MCF 10A (cell line): ENCODE results near the gene ADGB. TPM values are rescaled to one million over a fixed set of nuclear protein-coding genes. Genes with fewer than 3 reads are reported as not detected.

Experiments used
- BruUV-seq: library from RNA; stranded (reverse); fragments of 400-500 nt; replicated peaks from 2 replicates; lab custom pipeline; 2021; lab: Mats Ljungman, UMichigan
- CTCF ChIA-PET: fragments of 300-600 bp; sonication (Branson Sonifier 250); formaldehyde crosslinking; extraction: SDS; loops from one replicate; lab custom pipeline; 2021; ENCODE audit warnings: antibody characterized with exemption, inconsistent platforms; lab: Yijun Ruan, JAX
- POLR2A ChIA-PET: fragments of 300-600, 350-650 bp; sonication (Branson Sonifier 250); formaldehyde crosslinking; extraction: SDS; loops from one replicate; lab custom pipeline; 2020; ENCODE audit warnings: antibody characterized with exemption, inconsistent platforms; lab: Yijun Ruan, JAX
- DNase-seq: peaks from one replicate; pipeline ENCODE4 v3.0.0-alpha.2; 2018; ENCODE audit not compliant: unreplicated experiment
- H3K27ac Mint-ChIP-seq: one replicate; pipeline ENCODE4 v1.8.0; 2022; ENCODE audit warnings: mild to moderate bottlenecking, low read depth, mixed read lengths; ENCODE audit not compliant: unreplicated experiment
- H3K27me3 Mint-ChIP-seq: one replicate; pipeline ENCODE4 v1.8.0; 2022; ENCODE audit warnings: mixed read lengths; ENCODE audit not compliant: insufficient read depth, unreplicated experiment
- H3K36me3 Mint-ChIP-seq: one replicate; pipeline ENCODE4 v1.8.0; 2022; ENCODE audit warnings: mild to moderate bottlenecking, moderate library complexity, mixed read lengths; ENCODE audit not compliant: insufficient read depth, unreplicated experiment
- H3K4me1 Mint-ChIP-seq: one replicate; pipeline ENCODE4 v1.8.0; 2022; ENCODE audit warnings: mixed read lengths; ENCODE audit not compliant: insufficient read depth, unreplicated experiment
- H3K4me3 Mint-ChIP-seq: one replicate; pipeline ENCODE4 v1.8.0; 2022; ENCODE audit warnings: mild to moderate bottlenecking, moderate library complexity, mixed read lengths; ENCODE audit not compliant: unreplicated experiment
- H3K9me3 Mint-ChIP-seq: one replicate; pipeline ENCODE4 v1.8.0; 2022; ENCODE audit warnings: mixed read lengths; ENCODE audit not compliant: unreplicated experiment
- CTCF ChIP-seq: fragments of 200-600 bp; IDR thresholded peaks from one replicate; pipeline ENCODE4 v1.8.0; 2022; ENCODE audit warnings: antibody characterized with exemption, mild to moderate bottlenecking; ENCODE audit not compliant: unreplicated experiment
- intact Hi-C: fragments of 100-400 bp; cut with micrococcal nuclease; formaldehyde crosslinking; loops from 2 replicates; pipeline ENCODE4 v1.14.1; 2022
- total RNA-seq: library from RNA; stranded (reverse); gene quantifications from 2 replicates; pipeline ENCODE4 v1.2.3, GENCODE V29; 2022

Gene ADGB
- total RNA-seq, 1 experiment from 2014 or later = not detected

DNA sequence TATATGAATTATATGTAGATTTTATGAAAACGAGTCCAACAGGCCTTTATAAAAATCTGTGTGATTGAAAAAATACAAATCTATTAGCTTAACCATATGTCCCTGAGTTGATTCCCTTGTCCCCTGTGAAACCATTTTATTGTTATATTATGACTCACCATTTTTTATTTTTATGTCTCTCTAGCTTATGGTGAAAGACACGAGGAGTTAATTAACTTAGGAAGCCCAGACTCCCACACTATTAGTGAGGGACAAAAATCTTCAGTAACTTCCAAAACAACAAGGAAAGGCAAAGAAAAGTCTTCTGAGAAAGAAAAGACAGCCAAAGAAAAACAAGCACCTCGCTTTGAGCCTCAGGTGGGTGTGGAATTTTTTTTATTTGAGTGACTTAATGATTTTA lies 183.1 kb downstream of the ADGB start:
- no peaks in the 10 kb centered on the region for H3K36me3 Mint-ChIP-seq
- BruUV-seq = no TSS peak
- ChIA-PET CTCF (interaction anchor here (0.5 to 0.6 kb wide), 2 partner anchors 68 to 440 kb away, joined by 5 to 7 read pairs; no protein-coding TSS in a partner anchor), POLR2A (no interaction called here)
- no peak for TF ChIP-seq CTCF
- H3K27me3 Mint-ChIP-seq = no peaks in the 10 kb centered on the region
- no peak for DNase-seq
- H3K9me3 Mint-ChIP-seq = no peaks in the 10 kb centered on the region
- H3K4me1 Mint-ChIP-seq = no peaks in the 10 kb centered on the region
- H3K27ac Mint-ChIP-seq = no peak overlapping the region
- intact Hi-C loops = no loop called here
- H3K4me3 Mint-ChIP-seq = no peak overlapping the region

DNA sequence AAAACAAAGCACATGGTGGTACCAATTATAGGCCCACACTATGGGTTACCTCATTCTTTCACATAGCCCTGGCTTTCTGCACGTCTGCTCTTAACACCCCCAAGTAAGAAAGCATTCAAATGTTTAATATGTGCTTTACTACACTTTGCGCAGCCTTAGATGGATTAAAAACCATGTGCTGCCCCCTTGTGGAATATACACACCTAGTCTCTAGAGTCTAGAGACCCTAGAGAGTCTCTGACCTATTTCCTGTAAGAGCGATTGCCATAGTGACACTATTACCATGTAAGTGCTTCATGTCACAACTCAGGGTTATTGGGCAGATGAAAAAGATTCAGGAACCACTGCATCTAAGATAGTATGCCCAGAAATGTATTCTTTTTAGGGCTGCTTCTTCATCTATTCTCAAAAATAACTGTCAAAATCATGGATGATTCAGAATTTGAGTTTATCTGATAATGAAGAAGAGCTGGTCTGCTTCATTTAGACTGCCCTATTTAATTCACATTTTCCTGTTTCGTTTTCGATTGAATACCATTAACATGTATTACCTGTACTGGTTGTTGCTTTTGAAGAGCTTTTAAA lies 186.3 kb downstream of the ADGB start:
- BruUV-seq = no TSS peak
- intact Hi-C loops = loop anchor here (2.0 kb wide), 2 partner anchors 48 to 744 kb away; no protein-coding TSS in a partner anchor
- CTCF ChIA-PET = interaction anchor here (0.5 to 1.6 kb wide), 10 partner anchors 9 to 1742 kb away, joined by 3 to 10 read pairs (median 4); no protein-coding TSS in a partner anchor

GRCh38 chr6:146787876-146788508 lies 189.2 kb downstream of the ADGB start:
- no peaks in the 10 kb centered on the region for H3K9me3 Mint-ChIP-seq
- no peak for DNase-seq
- no peak overlapping the region for H3K4me3 Mint-ChIP-seq
- ChIA-PET POLR2A (no interaction called here), CTCF (interaction anchor here (0.6 to 1.6 kb wide), 2 partner anchors 20 to 746 kb away, joined by 3 to 4 read pairs; no protein-coding TSS in a partner anchor)
- BruUV-seq = no TSS peak
- H3K36me3 Mint-ChIP-seq = no peaks in the 10 kb centered on the region
- no peaks in the 10 kb centered on the region for H3K27me3 Mint-ChIP-seq
- H3K27ac Mint-ChIP-seq = no peak overlapping the region
- no peak for TF ChIP-seq CTCF
- no peaks in the 10 kb centered on the region for H3K4me1 Mint-ChIP-seq
- intact Hi-C loops = no loop called here

More for the DNA sequence above, 186.3 kb downstream of the ADGB start:
- TF ChIP-seq CTCF = peak; percentile 54
- no peak overlapping the region for H3K27ac Mint-ChIP-seq
- H3K27me3 Mint-ChIP-seq = no peaks in the 10 kb centered on the region
- H3K4me3 Mint-ChIP-seq = no peak overlapping the region
- H3K4me1 Mint-ChIP-seq = no peaks in the 10 kb centered on the region
- H3K9me3 Mint-ChIP-seq = no peaks in the 10 kb centered on the region
- POLR2A ChIA-PET = interaction anchor here (1.1 kb wide), 1 partner anchor 10 kb away, joined by 3 read pairs; no protein-coding TSS in a partner anchor
- peak; percentile 75 for DNase-seq
- no peaks in the 10 kb centered on the region for H3K36me3 Mint-ChIP-seq

DNA sequence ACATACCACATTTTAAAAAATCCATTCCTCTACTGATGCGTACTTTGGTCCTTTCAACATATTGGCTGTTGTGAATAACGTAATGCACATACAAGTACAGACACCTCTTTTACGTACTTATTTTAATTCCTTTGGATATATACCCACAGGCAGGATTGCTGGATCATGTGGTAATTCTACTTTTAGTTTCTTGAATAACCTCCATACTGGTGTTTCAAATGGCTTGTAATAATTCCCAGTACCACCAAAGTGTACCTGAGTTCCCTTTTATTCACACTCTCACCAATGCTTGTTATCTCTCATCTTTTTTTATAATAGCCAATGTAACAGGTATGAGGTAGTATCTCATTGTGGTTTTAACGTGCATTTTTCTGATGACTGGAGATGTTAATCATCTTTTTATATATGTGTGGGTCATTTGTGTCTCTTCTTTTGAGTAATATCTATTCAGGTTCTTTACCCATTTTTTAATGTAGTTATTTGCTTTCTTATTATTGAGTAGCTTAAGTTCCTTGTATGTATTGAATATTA lies 191.9 kb downstream of the ADGB start:
- BruUV-seq = no TSS peak
- Mint-ChIP-seq H3K4me1 (no peaks in the 10 kb centered on the region), H3K4me3 (no peak overlapping the region), H3K27ac (no peak overlapping the region), H3K36me3 (no peaks in the 10 kb centered on the region), H3K27me3 (no peaks in the 10 kb centered on the region), H3K9me3 (peaks cover 2% of the 10 kb centered on the region)
- DNase-seq = no peak
- TF ChIP-seq CTCF = no peak
- CTCF ChIA-PET = interaction anchor here (0.6 kb wide), 1 partner anchor 1439 kb away, joined by 3 read pairs; no protein-coding TSS in a partner anchor
- POLR2A ChIA-PET = no interaction called here
- intact Hi-C loops = no loop called here
